OCI-LY7 (cell line): ENCODE results near the gene PHIP. TPM values are rescaled to one million over a fixed set of nuclear protein-coding genes. Genes with fewer than 3 reads are reported as not detected.
A peak's percentile ranks its signal among the peaks of the same experiment; 100 is the strongest.

Experiments
- BruUV-seq: library from RNA; stranded (reverse); fragments of 400-500 nt; replicated peaks from 2 replicates; lab custom pipeline; 2021; lab: Mats Ljungman, UMichigan
- CTCF ChIA-PET: fragments of 300-600 bp; sonication (Branson Sonifier 250); formaldehyde crosslinking; loops from one replicate; lab custom pipeline; 2022; ENCODE audit warnings: antibody characterized with exemption; ENCODE audit not compliant: unreplicated experiment; lab: Charles Lee
- POLR2A ChIA-PET: fragments of 300-600 bp; sonication (Branson Sonifier 250); formaldehyde crosslinking; loops from one replicate; lab custom pipeline; 2022; ENCODE audit warnings: antibody characterized with exemption; lab: Charles Lee
- DNase-seq: peaks from one replicate; pipeline ENCODE4 v3.0.0-alpha.2; 2015; ENCODE audit warnings: low spot score
- H2AFZ ChIP-seq: fragments of 200-600 bp; sonication (generic), shearing (Covaris generic); 2 replicates; pipeline ENCODE4 v1.6.1; 2014; ENCODE audit warnings: mild to moderate bottlenecking, antibody characterized with exemption, low read length, moderate library complexity
- H3K27ac ChIP-seq: fragments of 200-600 bp; sonication (generic); 2 replicates; pipeline ENCODE4 v1.5.1; 2014; ENCODE audit warnings: mixed run types, low read depth, mild to moderate bottlenecking, moderate library complexity, low read length, inconsistent platforms; ENCODE audit not compliant: poor library complexity, severe bottlenecking
- H3K36me3 ChIP-seq: fragments of 200-600 bp; sonication (generic); 2 replicates; pipeline ENCODE4 v1.6.1; 2014; ENCODE audit warnings: mild to moderate bottlenecking, antibody characterized with exemption, low read length, moderate library complexity, mixed read lengths; ENCODE audit not compliant: insufficient read depth
- H3K4me1 ChIP-seq: fragments of 200-600 bp; sonication (generic); 2 replicates; pipeline ENCODE4 v1.5.1; 2014; ENCODE audit warnings: mild to moderate bottlenecking, low read length; ENCODE audit not compliant: insufficient read depth, poor library complexity, severe bottlenecking
- H3K4me2 ChIP-seq: fragments of 200-600 bp; sonication (generic); 2 replicates; pipeline ENCODE4 v1.6.1; 2014; ENCODE audit warnings: mild to moderate bottlenecking, low read length
- H3K4me3 ChIP-seq: fragments of 200-600 bp; sonication (generic); 2 replicates; pipeline ENCODE4 v1.5.1; 2014; ENCODE audit warnings: mild to moderate bottlenecking, low read depth, low read length; ENCODE audit not compliant: poor library complexity, severe bottlenecking
- H3K79me2 ChIP-seq: fragments of 200-600 bp; sonication (generic); 2 replicates; pipeline ENCODE4 v1.6.1; 2016; ENCODE audit warnings: low read depth, mild to moderate bottlenecking, low read length, moderate library complexity, mixed read lengths; ENCODE audit not compliant: insufficient read depth
- H3K9me2 ChIP-seq: fragments of 200-600 bp; sonication (generic); 2 replicates; pipeline ENCODE4 v1.6.1; 2016; ENCODE audit warnings: mild to moderate bottlenecking, low read length, mixed read lengths; ENCODE audit not compliant: insufficient read depth
- H3K9me3 ChIP-seq: fragments of 200-600 bp; sonication (generic); 2 replicates; pipeline ENCODE4 v1.6.1; 2014; ENCODE audit warnings: mild to moderate bottlenecking, mixed run types, low read length, mixed read lengths
- H4K20me1 ChIP-seq: fragments of 200-600 bp; sonication (generic); 2 replicates; pipeline ENCODE4 v1.6.1; 2014; ENCODE audit warnings: mild to moderate bottlenecking, antibody characterized with exemption, low read length, moderate library complexity, mixed read lengths; ENCODE audit not compliant: insufficient read depth
- EZH2phosphoT487 ChIP-seq: fragments of 200-600 bp; sonication (generic); IDR thresholded peaks from 2 replicates; pipeline ENCODE4 v1.6.1; 2018; ENCODE audit warnings: low read depth, borderline replicate concordance, mild to moderate bottlenecking, mixed run types, antibody characterized with exemption, low read length, moderate library complexity, mixed read lengths
- intact Hi-C: fragments of 100-400 bp; cut with micrococcal nuclease; formaldehyde crosslinking; loops from one replicate; pipeline ENCODE4 v1.10.0; 2022; ENCODE audit not compliant: unreplicated experiment
- total RNA-seq, 2 experiments: library from RNA; depleted of rRNA in 1 of 2; stranded (reverse); fragments of >200 nt in 1 of 2; shearing (Covaris generic) in 1 of 2; gene quantifications; 2 replicates each; pipeline ENCODE4 v1.2.3, GENCODE V29; 2014 to 2022
- TF ChIP-seq, protein P1 (sequence below): fragments of 200-600 bp; sonication (generic); conservative IDR thresholded peaks from 2 replicates; pipeline ENCODE4 v1.5.1; 2014; ENCODE audit warnings: mild to moderate bottlenecking, antibody characterized with exemption, low read length, moderate library complexity, mixed read lengths

Gene PHIP
- total RNA-seq, 2 experiments from 2014 or later = 32.1 to 46.6 TPM

DNA sequence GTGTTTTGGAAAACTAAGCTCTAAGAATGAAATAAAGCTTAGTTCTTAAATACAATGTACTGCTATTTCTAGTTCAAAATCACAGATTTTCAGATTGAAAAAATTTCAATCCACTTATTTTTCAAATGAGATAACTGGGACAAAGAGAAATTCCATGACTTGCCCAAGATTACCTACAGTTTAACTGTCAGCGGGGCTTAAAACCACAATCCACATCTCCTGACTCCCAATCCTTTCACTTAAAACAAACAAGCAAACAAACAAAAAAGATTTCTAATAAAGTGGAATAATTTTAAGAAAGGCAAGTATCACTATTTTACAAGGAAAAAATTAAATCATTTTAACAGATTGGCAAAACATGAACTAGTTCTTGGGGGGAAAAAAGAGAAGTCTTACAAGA, 4.2 kb downstream of the PHIP start:
- BruUV-seq = no TSS peak
- Histone ChIP-seq H3K4me3 (peak overlapping the region; percentile 20), H3K9me3 (no peaks in the 10 kb centered on the region), H3K4me1 (peaks cover 57% of the 10 kb centered on the region), H3K79me2 (peaks cover 80% of the 10 kb centered on the region), H2AFZ (no peak overlapping the region), H3K36me3 (peaks cover 74% of the 10 kb centered on the region), H3K27ac (no peak overlapping the region), H3K4me2 (peak overlapping the region; percentile 88), H3K9me2 (no peaks in the 10 kb centered on the region), H4K20me1 (peaks cover 52% of the 10 kb centered on the region)
- ChIA-PET CTCF (no interaction called here), POLR2A (interaction anchor here (4.5 kb wide), 1 partner anchor 12 kb away, joined by 39 read pairs; no protein-coding TSS in a partner anchor)
- intact Hi-C loops = no loop called here
- no peak for DNase-seq
- no peak for TF ChIP-seq EZH2phosphoT487
- TF ChIP-seq, protein P1, sequence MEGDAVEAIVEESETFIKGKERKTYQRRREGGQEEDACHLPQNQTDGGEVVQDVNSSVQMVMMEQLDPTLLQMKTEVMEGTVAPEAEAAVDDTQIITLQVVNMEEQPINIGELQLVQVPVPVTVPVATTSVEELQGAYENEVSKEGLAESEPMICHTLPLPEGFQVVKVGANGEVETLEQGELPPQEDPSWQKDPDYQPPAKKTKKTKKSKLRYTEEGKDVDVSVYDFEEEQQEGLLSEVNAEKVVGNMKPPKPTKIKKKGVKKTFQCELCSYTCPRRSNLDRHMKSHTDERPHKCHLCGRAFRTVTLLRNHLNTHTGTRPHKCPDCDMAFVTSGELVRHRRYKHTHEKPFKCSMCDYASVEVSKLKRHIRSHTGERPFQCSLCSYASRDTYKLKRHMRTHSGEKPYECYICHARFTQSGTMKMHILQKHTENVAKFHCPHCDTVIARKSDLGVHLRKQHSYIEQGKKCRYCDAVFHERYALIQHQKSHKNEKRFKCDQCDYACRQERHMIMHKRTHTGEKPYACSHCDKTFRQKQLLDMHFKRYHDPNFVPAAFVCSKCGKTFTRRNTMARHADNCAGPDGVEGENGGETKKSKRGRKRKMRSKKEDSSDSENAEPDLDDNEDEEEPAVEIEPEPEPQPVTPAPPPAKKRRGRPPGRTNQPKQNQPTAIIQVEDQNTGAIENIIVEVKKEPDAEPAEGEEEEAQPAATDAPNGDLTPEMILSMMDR = no peak

DNA sequence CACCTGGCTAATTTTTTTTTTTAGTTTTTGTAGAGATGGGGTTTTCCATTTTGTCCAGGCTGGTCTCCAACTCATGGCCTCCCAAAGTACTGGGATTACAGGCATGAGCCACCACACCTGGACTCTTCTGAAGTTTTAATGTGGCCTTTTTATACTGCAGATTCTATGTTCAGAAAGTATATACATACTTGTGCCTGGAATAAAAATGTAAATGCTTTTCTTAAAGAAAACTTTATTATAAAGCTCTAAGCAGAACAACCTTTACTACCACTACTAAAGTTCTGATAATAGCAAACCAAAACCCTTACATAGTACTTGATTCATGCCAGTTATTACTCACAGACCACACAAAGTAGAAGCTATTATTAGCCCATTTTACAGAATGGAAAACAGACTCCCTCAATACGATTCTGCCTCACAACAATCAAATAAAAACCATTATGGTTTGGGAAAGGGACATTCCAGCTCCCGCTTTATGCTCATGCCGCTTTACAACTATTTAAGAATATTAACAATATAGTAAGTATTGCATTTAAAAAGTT, 5.3 kb downstream of the PHIP start:
- Histone ChIP-seq H3K36me3 (peaks cover 85% of the 10 kb centered on the region), H2AFZ (no peak overlapping the region), H4K20me1 (peaks cover 52% of the 10 kb centered on the region), H3K9me2 (no peaks in the 10 kb centered on the region), H3K4me1 (peaks cover 57% of the 10 kb centered on the region), H3K9me3 (no peaks in the 10 kb centered on the region), H3K4me3 (no peak overlapping the region), H3K27ac (no peak overlapping the region), H3K79me2 (peaks cover 92% of the 10 kb centered on the region), H3K4me2 (no peak overlapping the region)
- TF ChIP-seq EZH2phosphoT487 = no peak
- TF ChIP-seq, protein P1 = no peak
- intact Hi-C loops = no loop called here
- DNase-seq = no peak
- BruUV-seq = no TSS peak
- ChIA-PET CTCF (no interaction called here), POLR2A (interaction anchor here (0.6 to 4.5 kb wide), 5 partner anchors 11 to 172 kb away, joined by 3 to 39 read pairs (median 5); no protein-coding TSS in a partner anchor)

DNA sequence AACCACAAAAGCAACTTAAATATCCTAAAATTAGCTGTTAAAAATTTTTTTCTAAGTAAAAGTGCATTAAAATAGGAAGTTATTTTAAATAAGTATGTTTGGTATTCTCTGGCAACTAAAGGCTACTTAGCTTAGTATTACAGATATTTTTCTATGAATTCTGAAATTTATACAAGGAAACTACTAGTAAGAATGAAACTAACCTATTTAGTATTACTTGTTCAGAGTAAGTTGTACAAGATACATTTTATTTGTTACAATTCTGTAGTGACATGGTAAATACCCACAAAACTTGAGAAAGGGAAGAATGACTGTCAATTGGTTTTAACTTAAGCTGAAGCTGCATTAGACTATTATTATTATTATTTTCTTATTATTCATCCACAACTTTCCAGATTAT, 6.5 kb downstream of the PHIP start:
- intact Hi-C loops = no loop called here
- ChIA-PET POLR2A (interaction anchor here (0.6 to 4.5 kb wide), 8 partner anchors 10 to 134 kb away, joined by 3 to 39 read pairs (median 4); no protein-coding TSS in a partner anchor), CTCF (no interaction called here)
- H3K27ac ChIP-seq = no peak overlapping the region
- no peak overlapping the region for H2AFZ ChIP-seq
- H3K36me3 ChIP-seq = peaks cover 90% of the 10 kb centered on the region
- H3K9me2 ChIP-seq = no peaks in the 10 kb centered on the region
- DNase-seq = no peak
- H3K4me3 ChIP-seq = no peak overlapping the region
- H3K9me3 ChIP-seq = no peaks in the 10 kb centered on the region
- H3K4me1 ChIP-seq = peaks cover 57% of the 10 kb centered on the region
- peaks cover 100% of the 10 kb centered on the region for H3K79me2 ChIP-seq
- no TSS peak for BruUV-seq
- H3K4me2 ChIP-seq = peak overlapping the region; percentile 22; the same call in 1 of the 2 replicates
- H4K20me1 ChIP-seq = peaks cover 50% of the 10 kb centered on the region
- TF ChIP-seq, protein P1 = no peak
- no peak for TF ChIP-seq EZH2phosphoT487
